Neural cell (in vitro differentiated cells): Measurements from ENCODE around the gene HCFC2. TPM values are rescaled to one million over a fixed set of nuclear protein-coding genes. Genes with fewer than 3 reads are reported as not detected.
A peak's percentile ranks its signal among the peaks of the same experiment; 100 is the strongest.

Source experiments
- H2AFZ ChIP-seq: fragments of 200-600, 300-800 bp; sonication (generic), shearing (Covaris generic); 2 replicates; pipeline ENCODE4 v1.6.0; 2014; ENCODE audit warnings: low read depth, mild to moderate bottlenecking, antibody characterized with exemption, low read length, moderate library complexity
- H3F3A ChIP-seq: fragments of 200-600 bp; shearing (Covaris generic); 2 replicates; pipeline ENCODE4 v1.6.1; 2016; ENCODE audit warnings: mild to moderate bottlenecking, moderate library complexity, mixed read lengths, antibody characterized with exemption, low read length; ENCODE audit not compliant: insufficient read depth, poor library complexity, severe bottlenecking
- H3K27ac ChIP-seq: fragments of 200-600, 300-800 bp; sonication (generic), shearing (Covaris generic); 2 replicates; pipeline ENCODE4 v1.5.1; 2014; ENCODE audit warnings: mild to moderate bottlenecking, low read length, moderate library complexity
- H3K27me3 ChIP-seq: fragments of 300-800, 200-600 bp; sonication (generic), shearing (Covaris generic); 2 replicates; pipeline ENCODE4 v1.6.0; 2014; ENCODE audit warnings: mild to moderate bottlenecking, low read depth, low read length, moderate library complexity; ENCODE audit not compliant: insufficient read depth
- H3K36me3 ChIP-seq: fragments of 300-800, 200-600 bp; sonication (generic), shearing (Covaris generic); 2 replicates; pipeline ENCODE4 v1.5.1; 2014; ENCODE audit warnings: mild to moderate bottlenecking, antibody characterized with exemption, low read length, moderate library complexity; ENCODE audit not compliant: insufficient read depth
- H3K4me2 ChIP-seq: fragments of 300-800, 200-600 bp; sonication (generic), shearing (Covaris generic); 2 replicates; pipeline ENCODE4 v1.6.0; 2014; ENCODE audit warnings: mild to moderate bottlenecking, low read length
- H3K4me3 ChIP-seq: fragments of 300-800, 200-600 bp; sonication (generic), shearing (Covaris generic); 2 replicates; pipeline ENCODE4 v1.5.1; 2014; ENCODE audit warnings: mild to moderate bottlenecking, low read length, moderate library complexity
- H3K79me2 ChIP-seq: fragments of 200-600 bp; shearing (Covaris generic); replicated peaks from 2 replicates; pipeline ENCODE4 v1.6.0; 2014; ENCODE audit warnings: mild to moderate bottlenecking, low read length, moderate library complexity; ENCODE audit not compliant: insufficient read depth
- H3K9ac ChIP-seq: fragments of 300-800, 200-600 bp; sonication (generic), shearing (Covaris generic); 2 replicates; pipeline ENCODE4 v1.6.1; 2016; ENCODE audit warnings: mild to moderate bottlenecking, low read length, mixed read lengths
- H3K9me2 ChIP-seq: fragments of 200-600 bp; shearing (Covaris generic); 2 replicates; pipeline ENCODE4 v1.6.1; 2016; ENCODE audit warnings: mild to moderate bottlenecking, low read length, mixed read lengths; ENCODE audit not compliant: insufficient read depth
- H3K9me3 ChIP-seq: fragments of 200-600, 300-800 bp; sonication (generic), shearing (Covaris generic); 2 replicates; pipeline ENCODE4 v1.6.1; 2016; ENCODE audit warnings: mild to moderate bottlenecking, mixed run types, low read length, moderate library complexity, mixed read lengths
- H4K20me1 ChIP-seq: fragments of 200-600 bp; shearing (Covaris generic); 2 replicates; pipeline ENCODE4 v1.6.1; 2016; ENCODE audit warnings: mild to moderate bottlenecking, mixed run types; ENCODE audit not compliant: insufficient read depth
- CTCF ChIP-seq: fragments of 450-650 bp; IDR thresholded peaks from 2 replicates; pipeline ENCODE4 v1.5.1; 2014; ENCODE audit warnings: antibody characterized with exemption, mild to moderate bottlenecking, moderate library complexity; ENCODE audit not compliant: poor library complexity, severe bottlenecking
- EP300 ChIP-seq: fragments of 450-650 bp; conservative IDR thresholded peaks from 2 replicates; pipeline ENCODE4 v1.6.1; 2014; ENCODE audit warnings: antibody characterized with exemption, mild to moderate bottlenecking, moderate library complexity; ENCODE audit not compliant: poor library complexity, severe bottlenecking
- EZH2 ChIP-seq: fragments of 200-600, 300-800 bp; shearing (Covaris generic), sonication (generic); IDR thresholded peaks from 2 replicates; pipeline ENCODE4 v1.6.1; 2014; ENCODE audit warnings: antibody characterized with exemption, low read length, borderline replicate concordance, mild to moderate bottlenecking; ENCODE audit not compliant: insufficient read depth, poor library complexity, severe bottlenecking
- RAD21 ChIP-seq: fragments of 450-650 bp; conservative IDR thresholded peaks from 2 replicates; pipeline ENCODE4 v1.6.1; 2014; ENCODE audit warnings: antibody characterized with exemption, mild to moderate bottlenecking, moderate library complexity
- REST ChIP-seq: IDR thresholded peaks from 2 replicates; pipeline ENCODE4 v1.6.1; 2012; ENCODE audit warnings: borderline replicate concordance
- SMC3 ChIP-seq: fragments of 450-650 bp; conservative IDR thresholded peaks from 2 replicates; pipeline ENCODE4 v1.6.1; 2014; ENCODE audit warnings: antibody characterized with exemption, mild to moderate bottlenecking, moderate library complexity; ENCODE audit not compliant: poor library complexity
- TAF1 ChIP-seq: IDR thresholded peaks from 2 replicates; pipeline ENCODE4 v1.6.1; 2012; ENCODE audit warnings: low read depth
- polyA plus RNA-seq: library from polyadenylated mRNA; depleted of rRNA; stranded (reverse); fragments of >200 nt; gene quantifications from 2 replicates; pipeline ENCODE4 v1.2.3, GENCODE V29; 2014

The HCFC2 gene
- polyA plus RNA-seq, 1 donor from 2014 or later = 62.4 TPM

- H3K4me2 ChIP-seq = no peak overlapping the region
- TF ChIP-seq CTCF (no peak), TAF1 (no peak), EP300 (no peak), EZH2 (no peak)
- no peaks in the 10 kb centered on the region for H3F3A ChIP-seq
- H3K9me2 ChIP-seq = no peaks in the 10 kb centered on the region
- no peak overlapping the region for H2AFZ ChIP-seq
- H3K27me3 ChIP-seq = no peaks in the 10 kb centered on the region
- no peak overlapping the region for H3K9ac ChIP-seq
- no peaks in the 10 kb centered on the region for H3K79me2 ChIP-seq
- no peaks in the 10 kb centered on the region for H3K36me3 ChIP-seq
- H4K20me1 ChIP-seq = no peaks in the 10 kb centered on the region
- H3K9me3 ChIP-seq = no peaks in the 10 kb centered on the region
- no peak overlapping the region for H3K27ac ChIP-seq
- no peak overlapping the region for H3K4me3 ChIP-seq
Measured at GRCh38 chr12:104056419-104056972, 7.8 kb upstream of the HCFC2 start.

GRCh38 chr12:104057771-104058197, 6.5 kb upstream of the HCFC2 start:
- Histone ChIP-seq H3F3A (no peaks in the 10 kb centered on the region), H3K79me2 (no peaks in the 10 kb centered on the region), H3K36me3 (no peaks in the 10 kb centered on the region), H3K4me2 (no peak overlapping the region), H3K27ac (no peak overlapping the region), H2AFZ (no peak overlapping the region), H3K4me3 (no peak overlapping the region), H4K20me1 (no peaks in the 10 kb centered on the region), H3K27me3 (no peaks in the 10 kb centered on the region), H3K9me3 (no peaks in the 10 kb centered on the region), H3K9me2 (no peaks in the 10 kb centered on the region), H3K9ac (no peak overlapping the region)
- TF ChIP-seq RAD21 = peak; percentile 63
- peak; percentile 63 for TF ChIP-seq CTCF
- no peak for TF ChIP-seq REST
- TF ChIP-seq SMC3 = peak; percentile 31
